DOHH2 (cell line): Measurements from ENCODE around the gene TES.

ENCODE experiments used
- H3F3A ChIP-seq: fragments of 200-600 bp; sonication (generic), shearing (Covaris generic); 2 replicates; pipeline ENCODE4 v1.6.0; 2016; ENCODE audit warnings: antibody characterized with exemption, mild to moderate bottlenecking; ENCODE audit not compliant: control insufficient read depth, insufficient read depth
- H3K27ac ChIP-seq: fragments of 200-600 bp; sonication (generic); 2 replicates; pipeline ENCODE4 v1.5.1; 2014; ENCODE audit warnings: low read depth, mild to moderate bottlenecking, low read length, moderate library complexity
- H3K27me3 ChIP-seq: fragments of 200-600 bp; sonication (generic); 2 replicates; pipeline ENCODE4 v1.6.1; 2014; ENCODE audit warnings: mild to moderate bottlenecking, low read length, mixed read lengths; ENCODE audit not compliant: control insufficient read depth
- H3K36me3 ChIP-seq: fragments of 200-600 bp; sonication (generic); 2 replicates; pipeline ENCODE4 v1.6.1; 2014; ENCODE audit warnings: mild to moderate bottlenecking, low read length, moderate library complexity, mixed read lengths; ENCODE audit not compliant: control insufficient read depth
- H3K4me1 ChIP-seq: fragments of 200-600 bp; sonication (generic); 2 replicates; pipeline ENCODE4 v1.6.1; 2014; ENCODE audit warnings: mild to moderate bottlenecking, low read length, mixed read lengths; ENCODE audit not compliant: control insufficient read depth
- H3K4me2 ChIP-seq: fragments of 200-600 bp; sonication (generic); 2 replicates; pipeline ENCODE4 v1.6.0; 2014; ENCODE audit warnings: mild to moderate bottlenecking, low read length, moderate library complexity
- H3K4me3 ChIP-seq: fragments of 200-600 bp; sonication (generic); 2 replicates; pipeline ENCODE4 v1.5.1; 2014; ENCODE audit warnings: mild to moderate bottlenecking, low read length, mixed read lengths
- H3K79me2 ChIP-seq: fragments of 200-600 bp; sonication (generic); 2 replicates; pipeline ENCODE4 v1.6.1; 2014; ENCODE audit warnings: mild to moderate bottlenecking, low read length, mixed read lengths; ENCODE audit not compliant: control insufficient read depth
- H3K9me2 ChIP-seq: fragments of 200-600 bp; sonication (generic); replicated peaks from 2 replicates; pipeline ENCODE4 v1.6.1; 2014; ENCODE audit warnings: mild to moderate bottlenecking, low read length, mixed read lengths; ENCODE audit not compliant: control insufficient read depth
- H3K9me3 ChIP-seq: fragments of 200-600 bp; sonication (generic); 2 replicates; pipeline ENCODE4 v1.6.1; 2014; ENCODE audit warnings: antibody characterized with exemption, low read length, mixed read lengths; ENCODE audit not compliant: control insufficient read depth, insufficient read depth
- H4K20me1 ChIP-seq: fragments of 200-600 bp; sonication (generic); 2 replicates; pipeline ENCODE4 v1.6.0; 2014; ENCODE audit warnings: low read depth, mild to moderate bottlenecking, antibody characterized with exemption, low read length, moderate library complexity; ENCODE audit not compliant: control insufficient read depth, insufficient read depth
- CTCF ChIP-seq: fragments of 200-600 bp; sonication (generic); IDR thresholded peaks from one replicate; pipeline ENCODE4 v1.5.1; 2014; ENCODE audit warnings: antibody characterized with exemption, mild to moderate bottlenecking, low read depth, low read length; ENCODE audit not compliant: poor library complexity, severe bottlenecking
- EZH2phosphoT487 ChIP-seq: fragments of 200-600 bp; sonication (generic); IDR thresholded peaks from 2 replicates; pipeline ENCODE4 v1.6.1; 2017; ENCODE audit warnings: borderline replicate concordance, mild to moderate bottlenecking, antibody characterized with exemption, low read length, moderate library complexity, mixed read lengths

The TES gene

GRCh38 chr7:116214921-116215320 lies 4.6 kb downstream of the TES start:
- Histone ChIP-seq H3K9me3 (no peaks in the 10 kb centered on the region), H3K27me3 (no peaks in the 10 kb centered on the region), H3K4me1 (peaks cover 26% of the 10 kb centered on the region), H3K27ac (no peak overlapping the region), H3K9me2 (no peaks in the 10 kb centered on the region), H3K4me2 (no peak overlapping the region), H4K20me1 (peaks cover 12% of the 10 kb centered on the region), H3K4me3 (no peak overlapping the region), H3K36me3 (peaks cover 6% of the 10 kb centered on the region; the same call in 1 of the 2 replicates), H3K79me2 (peaks cover 88% of the 10 kb centered on the region), H3F3A (peaks cover 3% of the 10 kb centered on the region)
- TF ChIP-seq CTCF (no peak), EZH2phosphoT487 (no peak)

- H3K9me2 ChIP-seq = no peaks in the 10 kb centered on the region
- H3K36me3 ChIP-seq = peaks cover 6% of the 10 kb centered on the region; the same call in 1 of the 2 replicates
- peaks cover 94% of the 10 kb centered on the region for H3K79me2 ChIP-seq
- no peak for TF ChIP-seq EZH2phosphoT487
- no peak for TF ChIP-seq CTCF
- peaks cover 23% of the 10 kb centered on the region for H3K4me1 ChIP-seq
- H3K27ac ChIP-seq = no peak overlapping the region
- no peak overlapping the region for H3K4me2 ChIP-seq
- H3F3A ChIP-seq = peaks cover 3% of the 10 kb centered on the region
- peaks cover 12% of the 10 kb centered on the region for H4K20me1 ChIP-seq
- H3K4me3 ChIP-seq = no peak overlapping the region
- H3K27me3 ChIP-seq = no peaks in the 10 kb centered on the region
- no peaks in the 10 kb centered on the region for H3K9me3 ChIP-seq
These were observed 5.2 kb downstream of the TES start for GRCh38 chr7:116215551-116215950.

GRCh38 chr7:116216956-116217571 lies 6.7 kb downstream of the TES start:
- Histone ChIP-seq H3K36me3 (peaks cover 6% of the 10 kb centered on the region; the same call in 1 of the 2 replicates), H3K4me3 (no peak overlapping the region), H3F3A (no peaks in the 10 kb centered on the region; the same call in 1 of the 2 replicates), H3K4me1 (peaks cover 18% of the 10 kb centered on the region), H4K20me1 (peaks cover 12% of the 10 kb centered on the region), H3K9me2 (no peaks in the 10 kb centered on the region), H3K9me3 (no peaks in the 10 kb centered on the region), H3K79me2 (peaks cover 97% of the 10 kb centered on the region), H3K27me3 (no peaks in the 10 kb centered on the region), H3K27ac (no peak overlapping the region), H3K4me2 (no peak overlapping the region)
- TF ChIP-seq EZH2phosphoT487 (no peak), CTCF (no peak)
